MG63 (cell line): ENCODE data around the gene RNF157. TPM values are rescaled to one million over a fixed set of nuclear protein-coding genes. Genes with fewer than 3 reads are reported as not detected.
"Not testable (repeated sequence)": the region's sequence is repeated elsewhere in the genome, so short reads cannot be mapped to it uniquely, and the experiment has no call there.

Source experiments
- DNase-seq: peaks from one replicate; pipeline ENCODE4 v3.0.0-alpha.2; 2020
- H3K27me3 ChIP-seq: fragments of 250-450 bp; sonication (Bioruptor Pico); 2 replicates; pipeline ENCODE4 v1.5.1; 2020; ENCODE audit warnings: mild to moderate bottlenecking, moderate library complexity
- H3K36me3 ChIP-seq: fragments of 250-450 bp; sonication (Bioruptor Pico); 2 replicates; pipeline ENCODE4 v1.5.1; 2020; ENCODE audit warnings: mild to moderate bottlenecking, moderate library complexity
- H3K4me3 ChIP-seq: fragments of 250-450 bp; sonication (Bioruptor Pico); 2 replicates; pipeline ENCODE4 v1.5.1; 2020; ENCODE audit warnings: mild to moderate bottlenecking, moderate library complexity
- H3K9me3 ChIP-seq: fragments of 250-450 bp; sonication (Bioruptor Pico); 2 replicates; pipeline ENCODE4 v1.5.1; 2020; ENCODE audit warnings: mild to moderate bottlenecking, moderate library complexity
- total RNA-seq: library from RNA; depleted of rRNA; stranded (reverse); fragments of >200 nt; shearing (Covaris generic); gene quantifications from 2 replicates; pipeline ENCODE4 v1.2.3, GENCODE V29; 2014; ENCODE audit warnings: low replicate concordance

The RNF157 gene
- total RNA-seq, 1 experiment from 2014 or later: 0.40 TPM

DNA sequence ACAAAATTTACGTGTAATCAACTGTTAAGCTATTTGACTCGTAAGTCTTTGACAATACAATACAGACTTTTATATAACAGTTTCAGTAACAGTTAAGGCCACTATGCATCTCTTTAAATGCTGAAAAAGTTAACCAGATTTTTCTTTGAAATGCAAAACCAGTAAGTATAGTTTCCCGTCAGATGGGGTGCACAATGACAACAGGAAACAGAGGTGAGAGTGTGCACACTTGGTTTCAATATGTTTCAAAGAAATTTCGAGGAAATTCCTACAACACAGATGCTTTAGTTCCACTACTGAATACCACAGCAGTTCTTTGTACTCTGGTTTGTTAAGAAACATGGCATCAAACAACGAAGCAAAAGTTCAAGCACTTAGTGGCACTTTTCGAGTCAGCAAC lies 48.4 kb downstream of the RNF157 start:
- Histone ChIP-seq H3K36me3 (no peaks in the 10 kb centered on the region), H3K9me3 (no peaks in the 10 kb centered on the region), H3K27me3 (peaks cover 14% of the 10 kb centered on the region), H3K4me3 (no peak overlapping the region)
- no peak for DNase-seq

- DNase-seq: no peak
- Histone ChIP-seq H3K9me3 (no peaks in the 10 kb centered on the region), H3K36me3 (no peaks in the 10 kb centered on the region), H3K4me3 (no peak overlapping the region), H3K27me3 (peaks cover 14% of the 10 kb centered on the region)
Measured at GRCh38 chr17:76189741-76190140, 50.6 kb downstream of the RNF157 start.

GRCh38 chr17:76189247-76189646 lies 51.0 kb downstream of the RNF157 start:
- no peak for DNase-seq
- Histone ChIP-seq H3K36me3 (no peaks in the 10 kb centered on the region), H3K27me3 (peaks cover 14% of the 10 kb centered on the region), H3K4me3 (no peak overlapping the region), H3K9me3 (no peaks in the 10 kb centered on the region)

DNA sequence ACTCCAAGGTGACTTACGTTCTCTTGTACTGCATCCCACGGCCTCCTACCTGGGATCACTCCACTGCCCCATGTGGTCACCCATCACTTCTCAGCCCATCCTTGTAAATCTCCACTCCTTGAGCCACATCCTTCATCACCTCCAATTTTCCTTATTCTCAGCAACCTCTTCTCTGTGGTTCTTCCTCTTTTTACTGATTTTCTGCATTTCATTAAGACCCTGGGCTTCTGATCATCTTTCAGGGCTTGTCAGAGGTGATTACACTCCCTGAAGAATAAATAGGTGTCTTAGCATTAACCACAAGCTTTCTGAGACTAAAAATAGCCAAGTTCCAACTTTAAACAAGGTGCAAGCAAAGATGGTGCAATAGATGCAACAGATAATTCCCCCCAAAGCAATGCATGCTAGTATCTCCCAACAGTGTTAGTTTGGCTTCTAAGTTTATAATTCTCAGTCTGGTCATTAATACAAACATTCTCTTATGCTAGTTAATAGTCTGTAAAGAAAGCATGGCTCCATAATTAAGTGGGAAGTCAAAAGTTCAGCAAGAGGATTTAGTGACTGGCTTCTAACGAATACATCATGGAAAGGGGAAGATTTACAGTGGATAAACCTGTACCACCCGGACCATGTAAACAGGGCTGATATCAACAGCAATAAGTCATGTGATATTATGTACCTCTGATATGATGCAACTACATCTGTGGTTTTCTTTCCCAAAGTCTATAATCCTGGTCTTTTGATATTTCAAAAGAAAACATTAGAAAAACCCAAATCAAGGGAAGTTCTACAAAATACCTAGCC lies 51.9 kb downstream of the RNF157 start:
- Histone ChIP-seq H3K9me3 (no peaks in the 10 kb centered on the region), H3K36me3 (no peaks in the 10 kb centered on the region), H3K27me3 (peaks cover 14% of the 10 kb centered on the region), H3K4me3 (no peak overlapping the region)
- DNase-seq: no peak

DNA sequence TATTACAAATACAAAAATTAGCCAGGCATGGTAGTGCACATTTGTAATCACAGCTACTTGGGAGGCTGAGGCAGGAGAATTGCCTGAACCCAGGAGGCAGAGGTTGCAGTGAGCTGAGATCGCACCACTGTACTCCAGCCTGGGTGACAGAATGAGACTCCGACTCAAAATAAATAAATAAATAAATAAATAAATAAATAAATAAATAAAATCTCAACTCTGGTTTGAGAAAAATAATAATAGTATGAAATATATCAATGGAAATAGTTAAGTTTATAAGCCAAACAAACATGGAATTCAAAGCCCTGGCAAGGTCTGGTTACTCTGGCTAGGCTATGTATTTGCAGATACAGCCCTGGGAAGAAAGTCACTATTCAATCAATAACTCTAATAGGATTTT lies 53.5 kb downstream of the RNF157 start:
- not testable (repeated sequence) for H3K4me3 ChIP-seq, H3K9me3 ChIP-seq, H3K36me3 ChIP-seq, DNase-seq
- H3K27me3 ChIP-seq: peaks cover 14% of the 10 kb centered on the region

- Histone ChIP-seq H3K9me3 (no peaks in the 10 kb centered on the region), H3K4me3 (no peak overlapping the region), H3K27me3 (peaks cover 8% of the 10 kb centered on the region), H3K36me3 (no peaks in the 10 kb centered on the region)
- DNase-seq: no peak
Measured at GRCh38 chr17:76184290-76184689, 56.0 kb downstream of the RNF157 start.

- peak; percentile 85 for DNase-seq
- no peaks in the 10 kb centered on the region for H3K36me3 ChIP-seq
- no peak overlapping the region for H3K4me3 ChIP-seq
- H3K9me3 ChIP-seq: no peaks in the 10 kb centered on the region
- H3K27me3 ChIP-seq: no peaks in the 10 kb centered on the region
Measured at GRCh38 chr17:76182016-76182764, 58.1 kb downstream of the RNF157 start.

DNA sequence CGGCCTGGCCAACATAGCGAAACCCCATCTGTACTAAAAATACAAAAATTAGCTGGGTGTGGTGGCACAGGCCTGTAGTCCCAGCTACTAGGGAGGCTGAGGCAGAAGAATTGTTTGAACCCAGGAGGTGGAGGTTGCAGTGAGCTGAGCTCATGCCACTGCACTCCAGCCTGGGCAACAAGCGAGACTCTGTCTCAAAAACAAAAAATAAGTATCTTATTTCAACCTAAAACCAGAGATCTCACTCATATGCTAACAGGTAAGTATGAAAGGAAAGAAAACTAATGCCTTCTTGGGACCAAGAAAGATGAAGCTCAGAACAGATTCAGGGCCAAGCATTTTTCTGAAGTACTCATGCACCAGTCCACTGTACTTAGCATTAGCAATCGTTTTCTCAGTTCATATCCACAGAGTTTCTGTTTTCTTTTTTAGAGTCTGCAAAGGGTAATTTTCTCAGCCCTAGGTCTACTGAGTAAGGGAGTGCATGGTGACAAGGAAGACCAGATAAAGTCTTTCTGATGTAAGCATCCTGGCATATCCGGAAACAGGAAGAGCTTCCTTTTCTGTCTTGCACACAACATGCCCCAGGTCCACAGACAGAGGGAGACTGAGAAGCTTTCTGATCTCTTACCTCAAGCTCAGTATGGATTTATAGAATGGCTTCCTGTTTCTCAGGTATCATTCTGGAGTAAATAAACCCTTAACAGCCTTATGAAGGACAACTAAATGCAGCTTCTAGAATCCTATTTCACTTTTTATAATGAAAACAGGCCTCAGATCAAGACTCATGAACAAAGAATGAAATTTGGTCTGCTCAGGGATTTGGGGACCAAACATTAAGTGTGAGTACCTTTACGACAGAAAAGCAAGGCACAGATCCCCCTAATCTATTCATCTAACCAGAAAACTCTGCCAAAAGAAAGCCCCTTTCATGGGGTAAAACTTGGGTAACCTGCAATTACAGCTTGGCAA lies 60.5 kb downstream of the RNF157 start:
- no peak overlapping the region for H3K4me3 ChIP-seq
- H3K27me3 ChIP-seq: no peaks in the 10 kb centered on the region
- no peaks in the 10 kb centered on the region for H3K36me3 ChIP-seq
- no peaks in the 10 kb centered on the region for H3K9me3 ChIP-seq
- no peak for DNase-seq

DNA sequence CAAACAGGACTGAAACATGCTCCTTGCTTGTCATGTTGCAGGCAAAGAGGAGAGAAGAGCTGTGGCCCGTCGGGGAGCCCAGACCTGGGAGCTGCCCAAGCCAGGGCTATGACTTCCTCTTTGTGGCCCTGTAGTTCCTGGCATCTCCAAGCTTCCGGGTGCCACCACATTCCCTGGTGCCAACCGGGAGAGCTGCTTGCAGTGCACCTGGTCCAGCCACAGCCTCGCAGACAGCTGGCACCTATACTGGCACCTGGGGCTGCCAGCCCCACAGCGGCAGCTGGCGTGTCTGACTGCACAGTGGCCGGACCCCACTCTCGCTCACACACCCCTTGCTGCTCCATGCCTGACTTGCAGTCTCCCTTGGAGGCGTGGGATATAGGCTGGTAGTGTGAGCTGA lies 62.2 kb downstream of the RNF157 start:
- DNase-seq: no peak
- Histone ChIP-seq H3K4me3 (no peak overlapping the region), H3K36me3 (no peaks in the 10 kb centered on the region), H3K9me3 (no peaks in the 10 kb centered on the region), H3K27me3 (no peaks in the 10 kb centered on the region)

GRCh38 chr17:76176701-76177574 lies 63.4 kb downstream of the RNF157 start:
- no peak for DNase-seq

DNA sequence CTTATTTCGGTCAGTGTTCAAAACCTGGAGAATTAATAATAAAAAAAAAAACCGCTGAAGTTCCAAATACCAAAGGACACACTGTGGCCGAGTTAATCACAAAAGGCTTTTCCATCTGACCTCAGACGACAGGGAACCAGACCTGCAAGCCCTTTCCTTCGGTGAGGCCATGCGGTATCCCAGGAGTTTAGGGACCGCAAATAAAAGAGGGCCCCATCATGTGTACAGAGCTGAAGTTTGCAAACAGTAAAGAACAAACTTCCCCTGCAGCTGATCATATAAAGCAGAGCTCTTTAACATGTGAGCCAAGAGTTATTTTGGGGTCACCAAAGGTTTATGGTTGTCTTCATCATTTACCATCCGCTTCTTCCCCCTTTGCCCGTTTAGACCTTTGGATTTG lies 66.3 kb downstream of the RNF157 start:
- no peaks in the 10 kb centered on the region for H3K27me3 ChIP-seq
- no peak overlapping the region for H3K4me3 ChIP-seq
- no peaks in the 10 kb centered on the region for H3K36me3 ChIP-seq
- no peak for DNase-seq
- H3K9me3 ChIP-seq: no peaks in the 10 kb centered on the region

More at GRCh38 chr17:76176701-76177574, 63.4 kb downstream of the RNF157 start:
- Histone ChIP-seq H3K9me3 (no peaks in the 10 kb centered on the region), H3K4me3 (no peak overlapping the region), H3K36me3 (no peaks in the 10 kb centered on the region), H3K27me3 (no peaks in the 10 kb centered on the region)

DNA sequence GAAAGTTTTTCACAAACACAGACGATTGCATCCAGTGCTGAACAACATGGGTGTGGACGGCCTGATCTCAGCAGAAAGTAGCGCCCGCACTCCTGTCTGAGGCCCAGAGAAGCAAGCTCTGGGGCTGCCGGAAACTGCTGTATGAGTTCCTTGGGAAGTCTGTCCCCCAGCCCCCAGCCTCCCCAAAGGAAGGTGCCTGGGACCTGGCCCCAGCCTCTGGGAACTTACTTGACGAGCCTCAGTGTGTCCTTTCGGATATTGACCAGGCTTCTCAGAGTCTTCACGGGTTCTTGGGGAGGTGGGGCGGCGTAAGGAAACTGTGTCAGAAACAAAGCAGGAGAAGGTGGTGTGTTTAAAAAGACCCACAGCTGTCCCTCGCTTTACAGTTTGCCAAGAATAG lies 66.8 kb downstream of the RNF157 start:
- H3K4me3 ChIP-seq: no peak overlapping the region
- no peaks in the 10 kb centered on the region for H3K36me3 ChIP-seq
- no peaks in the 10 kb centered on the region for H3K27me3 ChIP-seq
- DNase-seq: no peak
- no peaks in the 10 kb centered on the region for H3K9me3 ChIP-seq

GRCh38 chr17:76171706-76172105 lies 68.6 kb downstream of the RNF157 start:
- no peak for DNase-seq
- Histone ChIP-seq H3K9me3 (no peaks in the 10 kb centered on the region), H3K27me3 (no peaks in the 10 kb centered on the region), H3K36me3 (no peaks in the 10 kb centered on the region), H3K4me3 (no peak overlapping the region)

- H3K36me3 ChIP-seq: no peaks in the 10 kb centered on the region
- no peak for DNase-seq
- H3K4me3 ChIP-seq: no peak overlapping the region
- no peaks in the 10 kb centered on the region for H3K27me3 ChIP-seq
- H3K9me3 ChIP-seq: no peaks in the 10 kb centered on the region
Measured at GRCh38 chr17:76170114-76170513, 70.2 kb downstream of the RNF157 start.

DNA sequence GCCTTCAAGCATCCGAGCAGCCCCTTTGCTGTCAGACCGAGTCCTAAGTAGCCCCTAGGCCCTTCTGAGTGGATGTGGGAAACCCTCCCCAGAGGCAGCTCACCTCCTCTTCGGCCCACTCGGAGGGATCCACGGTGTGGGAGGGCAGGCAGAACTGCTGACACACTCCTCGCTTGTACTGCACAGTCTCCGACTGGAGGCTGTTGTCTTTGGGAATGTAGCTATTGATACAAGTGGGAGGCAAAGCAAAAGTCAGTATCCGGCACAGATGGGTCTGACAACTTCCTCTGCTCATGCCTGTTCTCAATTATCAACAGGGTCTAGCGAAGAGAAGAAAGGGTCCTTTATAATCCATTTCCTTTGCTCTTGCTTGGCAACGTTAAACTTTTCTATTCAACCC lies 73.4 kb downstream of the RNF157 start:
- no peaks in the 10 kb centered on the region for H3K36me3 ChIP-seq
- DNase-seq: no peak

DNA sequence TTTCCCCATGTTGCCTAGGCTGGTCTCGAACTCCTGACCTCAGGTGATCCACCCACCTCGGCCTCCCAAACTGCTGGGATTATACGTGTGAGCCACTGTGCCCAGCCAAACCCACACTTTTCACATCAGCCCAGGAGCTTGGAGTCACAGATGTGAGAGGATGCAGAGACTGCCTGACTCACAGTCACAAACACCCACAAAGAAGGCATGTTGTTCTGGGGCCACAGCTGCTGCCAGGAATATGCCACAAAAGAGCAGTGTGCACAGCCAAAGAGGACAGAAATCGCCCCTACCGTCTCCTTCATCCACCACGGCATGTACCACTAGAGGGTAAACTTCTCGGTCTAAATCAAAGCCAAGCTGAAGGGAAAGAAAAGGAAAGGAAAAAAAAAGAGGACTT lies 74.1 kb downstream of the RNF157 start:
- no peak overlapping the region for H3K4me3 ChIP-seq
- H3K27me3 ChIP-seq: no peaks in the 10 kb centered on the region
- peak; percentile 13 for DNase-seq
- no peaks in the 10 kb centered on the region for H3K36me3 ChIP-seq
- H3K9me3 ChIP-seq: no peaks in the 10 kb centered on the region

More for the DNA sequence above, 73.4 kb downstream of the RNF157 start:
- Histone ChIP-seq H3K27me3 (no peaks in the 10 kb centered on the region), H3K9me3 (no peaks in the 10 kb centered on the region), H3K4me3 (no peak overlapping the region)
